ENCODE measurements around the gene SBF2.

The SBF2 gene

DNA sequence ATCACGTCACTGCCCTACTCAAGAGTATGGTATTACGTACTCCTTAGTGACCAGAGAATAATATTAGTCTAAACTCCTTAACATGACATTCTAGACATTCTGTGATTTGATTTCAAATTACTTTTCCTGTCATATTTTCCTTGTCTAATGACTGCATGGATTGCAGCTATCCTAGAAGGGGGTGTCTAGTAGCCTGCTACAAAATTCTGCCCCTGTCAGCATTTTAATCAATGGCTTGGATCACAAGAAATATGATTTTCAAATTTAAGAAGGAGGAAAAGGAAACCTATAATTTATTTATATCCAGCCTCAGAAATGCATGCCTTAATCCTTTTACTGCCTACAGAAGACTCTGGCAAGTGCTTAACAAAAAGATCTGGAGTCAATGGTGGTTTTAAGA lies 413.4 kb downstream of the SBF2 start:
- Histone ChIP-seq H3K9ac (ENCODE audit: low read depth, low read length) (no peak overlapping the region), H3K36me3 (ENCODE audit: insufficient read depth, low read length) (no peaks in the 10 kb centered on the region), H3K4me1 (ENCODE audit: insufficient read depth, low read length) (no peaks in the 10 kb centered on the region), H3K9me3 (ENCODE audit: control insufficient read depth, insufficient read depth, low read length) (no peaks in the 10 kb centered on the region)

DNA sequence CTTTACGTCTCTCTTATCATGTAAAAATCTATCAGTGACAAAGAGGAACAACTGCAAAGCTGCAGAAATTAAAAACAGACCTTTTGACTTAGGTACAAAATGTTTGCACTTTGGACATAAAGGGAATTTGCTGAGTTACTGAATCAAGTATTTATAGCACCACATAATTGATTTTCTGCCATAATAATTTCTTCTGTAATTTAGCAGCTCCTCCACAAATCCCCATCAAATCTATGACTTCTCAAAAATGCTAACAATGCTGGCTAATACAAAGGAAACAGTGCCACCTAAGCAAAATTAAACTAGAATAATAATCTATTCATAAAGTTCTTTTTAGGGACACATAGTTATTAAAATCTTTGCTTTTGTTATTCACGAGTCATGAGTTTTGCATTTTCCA lies 415.1 kb downstream of the SBF2 start:
- Histone ChIP-seq H3K9me3 (ENCODE audit: control insufficient read depth, insufficient read depth, low read length) (no peaks in the 10 kb centered on the region), H3K36me3 (ENCODE audit: insufficient read depth, low read length) (no peaks in the 10 kb centered on the region), H3K4me1 (ENCODE audit: insufficient read depth, low read length) (no peaks in the 10 kb centered on the region), H3K9ac (ENCODE audit: low read depth, low read length) (no peak overlapping the region; the same call in 1 of the 2 replicates)

DNA sequence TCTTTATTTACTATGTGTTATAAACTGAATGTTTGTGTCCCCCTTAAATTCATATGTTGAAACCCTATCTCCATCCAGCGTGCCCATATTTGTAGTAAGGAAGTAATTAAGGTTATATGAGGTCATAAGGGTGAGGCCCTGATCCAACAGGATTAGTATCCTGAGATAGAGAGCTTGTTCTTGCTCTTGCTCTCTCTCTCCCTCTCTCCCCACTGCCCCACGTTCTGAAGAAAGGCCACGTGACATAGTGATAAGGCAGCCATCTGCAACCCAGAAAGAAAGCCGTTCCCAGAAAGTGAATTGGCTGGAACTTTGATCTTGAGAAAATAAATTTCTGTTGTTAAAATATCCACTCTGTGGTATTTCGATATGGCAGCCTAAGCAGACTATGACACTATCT lies 417.7 kb downstream of the SBF2 start:
- H3K4me1 ChIP-seq (ENCODE audit: insufficient read depth, low read length), result no peaks in the 10 kb centered on the region
- no peaks in the 10 kb centered on the region for H3K9me3 ChIP-seq (ENCODE audit: control insufficient read depth, insufficient read depth, low read length)
- no peak overlapping the region for H3K9ac ChIP-seq (ENCODE audit: low read depth, low read length)
- H3K36me3 ChIP-seq (ENCODE audit: insufficient read depth, low read length), result no peaks in the 10 kb centered on the region

DNA sequence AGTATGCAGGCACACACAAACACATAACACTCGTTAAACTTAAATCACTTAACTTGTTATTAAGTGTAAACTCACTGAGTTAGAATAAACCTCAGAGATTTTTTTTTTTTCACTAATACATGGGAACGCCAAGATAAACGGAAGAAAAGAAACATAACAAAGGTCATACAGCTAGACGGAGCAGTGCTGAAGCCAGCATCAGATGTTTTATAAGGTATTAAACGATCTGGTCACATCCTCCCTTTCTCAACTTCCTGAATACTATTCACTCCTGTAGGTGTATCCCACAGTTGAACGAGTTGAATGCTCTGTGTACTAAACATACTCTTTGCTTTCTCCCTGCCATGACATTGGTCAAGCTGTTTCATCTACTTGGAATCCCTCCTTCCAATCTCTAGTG lies 418.2 kb downstream of the SBF2 start:
- H3K36me3 ChIP-seq (ENCODE audit: insufficient read depth, low read length), result no peaks in the 10 kb centered on the region
- no peak overlapping the region for H3K9ac ChIP-seq (ENCODE audit: low read depth, low read length)
- no peaks in the 10 kb centered on the region for H3K4me1 ChIP-seq (ENCODE audit: insufficient read depth, low read length)
- no peaks in the 10 kb centered on the region; the same call in 1 of the 2 replicates for H3K9me3 ChIP-seq (ENCODE audit: control insufficient read depth, insufficient read depth, low read length)

DNA sequence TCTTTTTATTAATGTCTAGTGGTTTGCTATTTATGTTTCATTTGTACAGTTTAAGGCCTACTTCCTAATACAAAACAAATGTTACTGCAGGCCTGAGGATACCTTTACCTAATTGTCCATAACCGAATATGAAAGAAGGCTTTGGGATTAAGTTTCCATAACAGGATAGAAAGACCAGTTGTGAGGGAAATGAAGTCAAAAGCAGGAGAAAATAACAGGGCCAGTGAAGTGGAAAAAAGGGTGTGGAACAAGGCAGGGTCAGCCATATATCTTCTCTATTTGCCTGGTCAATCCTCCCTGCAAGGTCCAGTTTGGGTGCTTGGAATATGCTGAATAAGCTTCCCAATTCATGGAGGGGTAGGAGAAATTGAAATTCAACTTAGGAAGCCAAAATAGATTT lies 418.6 kb downstream of the SBF2 start:
- H3K4me1 ChIP-seq (ENCODE audit: insufficient read depth, low read length), result no peaks in the 10 kb centered on the region
- H3K36me3 ChIP-seq (ENCODE audit: insufficient read depth, low read length), result no peaks in the 10 kb centered on the region
- H3K9ac ChIP-seq (ENCODE audit: low read depth, low read length), result no peak overlapping the region
- H3K9me3 ChIP-seq (ENCODE audit: control insufficient read depth, insufficient read depth, low read length), result no peaks in the 10 kb centered on the region; the same call in 1 of the 2 replicates

DNA sequence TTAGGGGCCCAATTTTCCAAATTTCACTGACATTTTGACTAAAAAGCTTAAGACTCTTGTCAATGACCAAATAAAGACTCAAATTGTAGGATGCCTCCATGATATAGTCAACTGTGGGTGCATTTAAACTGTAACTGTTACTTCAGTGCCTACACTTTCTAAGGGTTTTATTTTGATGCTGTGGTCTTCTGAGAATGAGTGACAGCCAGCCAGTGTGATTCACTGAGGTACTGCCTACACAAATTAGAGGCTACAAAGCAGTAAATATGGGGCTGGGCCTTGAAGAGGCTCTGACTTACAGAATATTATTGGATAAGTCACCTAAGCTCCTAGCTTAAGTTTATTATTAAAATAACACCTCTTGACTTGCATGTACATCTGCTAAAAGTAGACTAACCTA lies 419.6 kb downstream of the SBF2 start:
- Histone ChIP-seq H3K9ac (ENCODE audit: low read depth, low read length) (no peak overlapping the region), H3K4me1 (ENCODE audit: insufficient read depth, low read length) (no peaks in the 10 kb centered on the region), H3K36me3 (ENCODE audit: insufficient read depth, low read length) (no peaks in the 10 kb centered on the region), H3K9me3 (ENCODE audit: control insufficient read depth, insufficient read depth, low read length) (no peaks in the 10 kb centered on the region; the same call in 1 of the 2 replicates)

DNA sequence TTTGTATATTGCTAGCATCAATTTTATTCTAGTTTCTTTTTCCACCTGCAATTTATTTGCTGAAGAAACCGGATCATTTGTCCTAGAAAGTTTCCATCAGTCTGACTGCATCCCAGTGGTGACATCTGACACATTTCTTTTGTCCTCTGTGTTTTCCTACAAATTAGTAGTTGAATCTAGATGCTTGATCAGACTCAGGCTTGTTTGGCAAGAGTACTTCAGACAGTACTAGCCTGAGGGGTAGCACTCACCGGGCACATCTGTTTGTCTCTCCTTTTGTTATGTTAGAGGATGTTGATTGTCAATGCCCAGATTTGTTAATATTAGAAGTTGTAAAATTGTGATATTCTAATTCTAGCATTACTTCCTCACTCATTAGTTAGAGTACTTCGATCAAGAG lies 425.4 kb downstream of the SBF2 start:
- Histone ChIP-seq H3K9ac (ENCODE audit: low read depth, low read length) (no peak overlapping the region; the same call in 1 of the 2 replicates), H3K4me1 (ENCODE audit: insufficient read depth, low read length) (peaks cover 4% of the 10 kb centered on the region; the same call in 1 of the 2 replicates), H3K9me3 (ENCODE audit: control insufficient read depth, insufficient read depth, low read length) (no peaks in the 10 kb centered on the region; the same call in 1 of the 2 replicates), H3K36me3 (ENCODE audit: insufficient read depth, low read length) (no peaks in the 10 kb centered on the region)

DNA sequence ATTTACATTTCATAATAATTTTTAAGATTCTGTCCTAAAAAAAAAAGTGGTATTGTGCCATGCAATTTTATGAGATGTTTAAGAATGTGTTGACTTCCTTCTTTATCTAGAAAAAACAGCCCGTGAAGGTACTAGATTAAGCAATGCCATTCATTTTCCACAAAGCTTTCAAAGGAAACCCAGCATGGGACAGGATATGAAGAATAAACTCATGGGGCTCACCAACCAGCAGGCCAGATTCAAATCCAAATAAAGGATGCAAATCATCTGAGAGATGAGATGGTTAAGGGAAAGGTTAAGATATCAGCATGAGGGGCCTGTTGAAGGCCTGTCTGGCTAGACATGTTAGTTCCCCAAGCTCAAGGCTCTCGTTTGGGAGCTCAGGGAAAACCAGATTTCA lies 431.0 kb downstream of the SBF2 start:
- Histone ChIP-seq H3K9ac (ENCODE audit: low read depth, low read length) (no peak overlapping the region), H3K36me3 (ENCODE audit: insufficient read depth, low read length) (no peaks in the 10 kb centered on the region), H3K4me1 (ENCODE audit: insufficient read depth, low read length) (peaks cover 21% of the 10 kb centered on the region), H3K9me3 (ENCODE audit: control insufficient read depth, insufficient read depth, low read length) (no peaks in the 10 kb centered on the region)

DNA sequence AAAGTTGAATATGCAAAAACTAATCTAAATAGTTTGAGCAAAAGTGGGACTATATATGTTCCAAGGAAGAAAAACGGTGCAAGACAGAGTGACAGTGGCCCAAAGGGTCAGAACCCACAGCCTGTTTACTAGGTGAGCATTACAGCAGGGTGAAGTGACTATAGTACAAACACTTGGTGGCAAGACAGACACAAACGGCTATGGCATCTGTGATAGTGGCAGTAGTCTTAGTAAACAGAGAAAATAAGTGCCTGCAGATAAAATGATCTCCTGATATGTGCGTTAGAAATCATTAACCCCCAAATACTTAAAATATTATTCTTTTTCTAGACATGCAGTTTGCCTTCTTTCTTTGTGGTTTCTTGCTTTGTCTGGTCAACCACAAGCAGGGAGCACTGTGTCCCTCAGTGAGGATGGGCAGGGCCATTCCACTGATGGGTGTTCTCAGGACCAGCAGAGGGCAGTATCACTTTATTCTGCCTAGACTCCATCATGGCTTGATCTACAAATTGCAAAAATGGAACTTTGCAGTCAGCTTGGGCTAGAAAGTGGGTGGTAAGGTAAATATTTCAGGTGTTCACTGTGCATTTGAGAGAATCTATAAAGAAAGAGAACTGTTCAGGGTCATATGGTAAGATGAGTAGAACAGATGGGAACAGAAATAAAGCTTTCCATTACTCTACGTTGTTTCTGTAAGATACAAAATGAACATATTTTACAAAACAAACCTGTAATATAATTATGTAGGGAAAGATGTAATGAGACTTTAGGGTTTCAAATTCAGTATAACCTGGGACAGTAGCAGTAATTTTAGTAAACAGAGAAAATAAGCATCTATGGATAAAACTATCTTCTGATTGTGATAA lies 431.9 kb downstream of the SBF2 start:
- H3K4me1 ChIP-seq (ENCODE audit: insufficient read depth, low read length), result peaks cover 27% of the 10 kb centered on the region
- no peaks in the 10 kb centered on the region for H3K36me3 ChIP-seq (ENCODE audit: insufficient read depth, low read length)
- H3K9ac ChIP-seq (ENCODE audit: low read depth, low read length), result no peak overlapping the region
- no peaks in the 10 kb centered on the region for H3K9me3 ChIP-seq (ENCODE audit: control insufficient read depth, insufficient read depth, low read length)

DNA sequence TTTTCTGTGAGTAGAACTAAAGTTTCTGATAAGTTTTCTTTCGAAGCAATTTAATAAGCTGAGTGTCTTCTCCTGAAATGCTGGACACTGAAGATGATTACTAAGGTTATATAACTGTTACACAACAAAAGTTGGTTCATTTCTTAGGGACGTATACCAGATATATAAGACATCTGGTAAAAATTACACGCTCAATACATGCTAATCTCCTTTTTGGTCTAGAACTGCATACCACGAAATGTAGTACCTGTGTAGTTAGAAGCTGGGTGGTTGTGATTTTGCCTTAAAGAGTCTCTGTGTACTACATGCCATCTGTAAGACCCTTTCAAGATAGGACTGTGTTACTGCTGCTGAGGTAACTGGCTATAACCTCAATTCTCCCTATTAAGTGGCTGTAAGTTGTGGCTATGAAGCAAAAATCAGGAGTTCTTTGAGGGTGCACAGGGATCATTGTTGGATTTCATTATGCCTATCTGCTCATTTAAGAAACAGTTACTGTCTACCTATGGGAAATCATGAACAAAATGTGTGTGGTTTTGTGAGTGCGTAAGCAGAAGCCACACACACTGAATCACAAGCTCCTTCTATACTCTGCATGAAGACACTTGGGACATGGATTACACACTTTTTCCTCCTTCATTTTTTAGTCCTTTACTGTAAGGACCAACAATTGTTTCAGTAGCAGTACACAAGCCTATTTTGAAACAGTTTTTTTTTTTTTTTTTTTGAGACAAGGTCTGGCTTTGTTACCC lies 434.3 kb downstream of the SBF2 start:
- peaks cover 28% of the 10 kb centered on the region for H3K4me1 ChIP-seq (ENCODE audit: insufficient read depth, low read length)
- no peak overlapping the region for H3K9ac ChIP-seq (ENCODE audit: low read depth, low read length)
- H3K9me3 ChIP-seq (ENCODE audit: control insufficient read depth, insufficient read depth, low read length), result no peaks in the 10 kb centered on the region
- peaks cover 3% of the 10 kb centered on the region; the same call in 1 of the 2 replicates for H3K36me3 ChIP-seq (ENCODE audit: insufficient read depth, low read length)

DNA sequence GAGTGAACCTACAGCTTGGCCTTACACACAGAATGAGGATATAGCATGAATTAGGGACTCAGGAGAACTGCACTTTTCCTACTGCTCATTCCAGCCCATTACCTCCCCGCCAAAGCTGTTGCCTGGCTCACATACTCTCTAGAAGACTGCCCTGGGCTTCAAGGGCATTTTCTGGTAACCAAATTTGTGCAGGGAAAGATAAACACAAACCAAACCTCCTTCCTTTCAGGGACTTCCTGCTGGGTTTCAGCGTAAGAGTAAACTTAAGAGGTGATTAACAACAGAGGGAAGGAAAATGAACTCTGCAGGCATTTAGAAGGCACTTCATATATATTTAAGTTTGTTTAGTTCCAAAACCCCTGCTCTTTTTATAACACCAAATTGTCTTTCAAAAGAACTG lies 435.2 kb downstream of the SBF2 start:
- Histone ChIP-seq H3K4me1 (ENCODE audit: insufficient read depth, low read length) (peaks cover 28% of the 10 kb centered on the region), H3K9me3 (ENCODE audit: control insufficient read depth, insufficient read depth, low read length) (no peaks in the 10 kb centered on the region), H3K9ac (ENCODE audit: low read depth, low read length) (no peak overlapping the region), H3K36me3 (ENCODE audit: insufficient read depth, low read length) (peaks cover 3% of the 10 kb centered on the region; the same call in 1 of the 2 replicates)

DNA sequence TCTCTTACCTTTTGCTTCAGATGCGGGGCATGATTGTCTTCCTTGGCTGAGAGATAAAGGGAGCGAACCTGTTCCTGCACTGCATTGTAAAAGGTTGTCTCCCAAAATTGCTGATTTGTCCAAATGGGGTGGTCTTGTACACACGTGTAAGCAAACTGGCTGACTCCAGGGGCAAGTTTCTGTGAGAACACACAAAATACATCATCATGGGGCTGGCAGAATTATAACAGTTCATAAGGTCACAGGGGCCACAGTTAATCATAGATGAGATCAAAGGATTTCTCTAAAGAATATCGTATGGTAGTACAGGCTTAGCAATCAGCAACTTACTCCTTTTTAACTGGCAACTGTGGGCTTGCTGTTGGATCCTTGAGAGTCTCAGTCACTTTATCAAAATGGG lies 435.8 kb downstream of the SBF2 start:
- H3K9me3 ChIP-seq (ENCODE audit: control insufficient read depth, insufficient read depth, low read length), result no peaks in the 10 kb centered on the region
- H3K36me3 ChIP-seq (ENCODE audit: insufficient read depth, low read length), result peaks cover 3% of the 10 kb centered on the region; the same call in 1 of the 2 replicates
- H3K9ac ChIP-seq (ENCODE audit: low read depth, low read length), result no peak overlapping the region
- peaks cover 25% of the 10 kb centered on the region for H3K4me1 ChIP-seq (ENCODE audit: insufficient read depth, low read length)

DNA sequence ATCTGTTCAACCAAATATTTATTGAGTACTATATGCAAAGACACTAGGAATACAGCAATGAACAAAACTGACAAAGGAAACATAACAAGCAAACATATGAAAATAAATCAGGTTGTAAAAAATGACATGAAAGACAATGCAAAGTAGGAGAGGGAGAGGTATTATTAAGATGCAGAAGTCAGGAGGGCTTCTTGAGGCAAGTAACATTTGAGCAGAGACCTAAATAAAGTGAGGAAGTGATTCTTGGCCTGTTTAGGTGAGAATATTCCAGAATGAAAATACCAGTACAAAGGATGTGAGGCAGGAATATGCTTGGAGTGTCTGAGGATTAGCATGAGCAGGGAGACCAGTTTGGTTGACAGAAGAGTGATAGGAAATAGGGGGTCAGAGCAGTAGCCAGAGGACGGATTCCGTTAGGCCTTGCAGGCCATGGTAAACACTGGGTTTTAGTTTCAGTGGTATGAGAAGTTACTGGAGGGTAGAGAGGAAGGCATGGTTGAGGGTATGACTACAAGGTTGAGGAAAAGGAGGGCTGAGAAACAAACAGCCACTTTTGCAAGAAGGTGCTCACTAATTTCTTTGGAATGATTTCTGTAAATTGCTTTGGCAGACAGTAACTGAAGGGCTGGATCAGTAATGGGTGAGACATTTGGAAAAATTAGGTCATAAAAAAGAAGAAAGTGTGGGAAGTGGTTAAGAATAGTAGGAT lies 438.3 kb downstream of the SBF2 start:
- Histone ChIP-seq H3K4me1 (ENCODE audit: insufficient read depth, low read length) (peaks cover 25% of the 10 kb centered on the region), H3K36me3 (ENCODE audit: insufficient read depth, low read length) (peaks cover 3% of the 10 kb centered on the region; the same call in 1 of the 2 replicates), H3K9ac (ENCODE audit: low read depth, low read length) (no peak overlapping the region), H3K9me3 (ENCODE audit: control insufficient read depth, insufficient read depth, low read length) (no peaks in the 10 kb centered on the region)

DNA sequence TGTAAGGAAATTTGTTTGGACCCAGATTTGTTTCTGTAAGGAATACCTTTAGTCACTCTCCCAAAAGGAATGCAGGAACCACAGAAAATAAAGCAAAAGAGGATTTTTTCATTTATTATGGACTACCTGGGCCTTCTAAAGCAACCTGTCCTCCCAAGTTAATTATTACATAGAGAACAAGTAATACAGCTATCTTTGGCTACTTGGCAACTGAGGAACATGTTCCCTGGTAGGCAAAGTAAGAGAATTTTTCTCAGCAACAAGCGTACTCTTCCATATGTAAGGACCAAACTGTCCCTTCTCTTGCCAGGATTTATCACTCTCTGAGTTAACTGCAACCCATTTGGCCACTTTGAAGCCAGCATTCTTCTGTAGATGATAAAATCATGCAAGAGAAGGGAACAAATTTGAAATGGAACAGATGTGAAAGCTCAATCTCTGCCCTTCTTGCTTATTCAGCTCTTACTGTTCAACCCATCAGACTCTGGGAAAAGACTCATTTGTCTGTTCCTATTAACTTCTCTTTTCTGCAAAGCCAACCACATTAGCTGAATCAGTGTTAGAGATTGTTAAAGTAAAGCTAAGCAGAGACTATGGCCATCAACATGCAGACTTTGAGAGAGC lies 440.0 kb downstream of the SBF2 start:
- Histone ChIP-seq H3K4me1 (ENCODE audit: insufficient read depth, low read length) (peaks cover 16% of the 10 kb centered on the region), H3K36me3 (ENCODE audit: insufficient read depth, low read length) (peaks cover 3% of the 10 kb centered on the region; the same call in 1 of the 2 replicates), H3K9ac (ENCODE audit: low read depth, low read length) (no peak overlapping the region)

More for the DNA sequence above, 440.0 kb downstream of the SBF2 start:
- no peaks in the 10 kb centered on the region for H3K9me3 ChIP-seq (ENCODE audit: control insufficient read depth, insufficient read depth, low read length)

Measured in ES-I3 (cell line).